Karpas-422 (cell line): ENCODE data around the gene KIF21A. TPM values are rescaled to one million over a fixed set of nuclear protein-coding genes. Genes with fewer than 3 reads are reported as not detected.

Experiments
- DNase-seq: peaks from one replicate; pipeline ENCODE4 v3.0.0-alpha.2; 2015
- H2AFZ ChIP-seq: fragments of 200-600 bp; sonication (generic); 2 replicates; pipeline ENCODE4 v1.6.1; 2014; ENCODE audit warnings: antibody characterized with exemption, low read length, mixed read lengths
- H3K27ac ChIP-seq: fragments of 200-600 bp; sonication (generic); 2 replicates; pipeline ENCODE4 v1.5.1; 2014; ENCODE audit warnings: mild to moderate bottlenecking, low read length, moderate library complexity
- H3K27me3 ChIP-seq: fragments of 200-600 bp; sonication (generic); 2 replicates; pipeline ENCODE4 v1.6.1; 2014; ENCODE audit warnings: low read length, mixed read lengths
- H3K36me3 ChIP-seq: fragments of 200-600 bp; sonication (generic); 2 replicates; pipeline ENCODE4 v1.6.1; 2014; ENCODE audit warnings: low read length, mixed read lengths; ENCODE audit not compliant: insufficient read depth
- H3K4me1 ChIP-seq: fragments of 200-600 bp; sonication (generic); 2 replicates; pipeline ENCODE4 v1.6.1; 2014; ENCODE audit warnings: mild to moderate bottlenecking, low read length, mixed read lengths
- H3K4me2 ChIP-seq: fragments of 200-600 bp; sonication (generic); 2 replicates; pipeline ENCODE4 v1.6.1; 2014; ENCODE audit warnings: low read length, low read depth, mild to moderate bottlenecking; ENCODE audit not compliant: poor library complexity, severe bottlenecking
- H3K4me3 ChIP-seq: fragments of 200-600 bp; sonication (generic); 2 replicates; pipeline ENCODE4 v1.5.1; 2014; ENCODE audit warnings: mild to moderate bottlenecking, antibody characterized with exemption, low read length, mixed read lengths
- H3K79me2 ChIP-seq: fragments of 200-600 bp; sonication (generic); 2 replicates; pipeline ENCODE4 v1.6.1; 2014; ENCODE audit warnings: mild to moderate bottlenecking, low read length, mixed read lengths
- H3K9ac ChIP-seq: fragments of 200-600 bp; sonication (generic); 2 replicates; pipeline ENCODE4 v1.6.0; 2014; ENCODE audit warnings: low read length
- H3K9me2 ChIP-seq: fragments of 200-600 bp; sonication (generic), shearing (Covaris generic); replicated peaks from 2 replicates; pipeline ENCODE4 v1.6.0; 2014; ENCODE audit warnings: mild to moderate bottlenecking, low read length, moderate library complexity; ENCODE audit not compliant: insufficient read depth
- H3K9me3 ChIP-seq: fragments of 300-700, 200-600 bp; sonication (generic); 2 replicates; pipeline ENCODE4 v1.6.1; 2014; ENCODE audit warnings: low read length, mixed read lengths
- H4K20me1 ChIP-seq: fragments of 200-600 bp; sonication (generic); 2 replicates; pipeline ENCODE4 v1.6.1; 2014; ENCODE audit warnings: mild to moderate bottlenecking, antibody characterized with exemption, low read length, low read depth; ENCODE audit not compliant: insufficient read depth
- total RNA-seq: library from RNA; depleted of rRNA; stranded (reverse); fragments of >200 nt; shearing (Covaris generic); gene quantifications from 2 replicates; pipeline ENCODE4 v1.2.3, GENCODE V29; 2014; ENCODE audit warnings: low replicate concordance

The KIF21A gene
- total RNA-seq, 1 experiment from 2014 or later: 0.82 TPM

GRCh38 chr12:39359645-39360044 lies 83.3 kb downstream of the KIF21A start:
- no peaks in the 10 kb centered on the region for H3K27me3 ChIP-seq
- H2AFZ ChIP-seq: no peak overlapping the region
- H3K36me3 ChIP-seq: no peaks in the 10 kb centered on the region
- H3K9me2 ChIP-seq: no peaks in the 10 kb centered on the region
- H4K20me1 ChIP-seq: no peaks in the 10 kb centered on the region
- no peak overlapping the region for H3K9ac ChIP-seq
- H3K4me2 ChIP-seq: no peak overlapping the region
- H3K9me3 ChIP-seq: no peaks in the 10 kb centered on the region
- DNase-seq: no peak
- H3K4me3 ChIP-seq: no peak overlapping the region
- no peaks in the 10 kb centered on the region for H3K4me1 ChIP-seq
- H3K27ac ChIP-seq: no peak overlapping the region
- H3K79me2 ChIP-seq: no peaks in the 10 kb centered on the region

GRCh38 chr12:39357041-39357440 lies 85.9 kb downstream of the KIF21A start:
- Histone ChIP-seq H3K9ac (no peak overlapping the region), H3K4me3 (no peak overlapping the region), H3K9me3 (peaks cover 3% of the 10 kb centered on the region; the same call in 1 of the 2 replicates), H2AFZ (no peak overlapping the region), H3K4me1 (no peaks in the 10 kb centered on the region), H3K27me3 (no peaks in the 10 kb centered on the region), H3K27ac (no peak overlapping the region), H3K4me2 (no peak overlapping the region), H3K79me2 (no peaks in the 10 kb centered on the region), H4K20me1 (no peaks in the 10 kb centered on the region), H3K9me2 (no peaks in the 10 kb centered on the region), H3K36me3 (no peaks in the 10 kb centered on the region)
- no peak for DNase-seq

GRCh38 chr12:39355841-39356240 lies 87.1 kb downstream of the KIF21A start:
- no peaks in the 10 kb centered on the region for H4K20me1 ChIP-seq
- no peak overlapping the region for H2AFZ ChIP-seq
- no peaks in the 10 kb centered on the region for H3K36me3 ChIP-seq

DNA sequence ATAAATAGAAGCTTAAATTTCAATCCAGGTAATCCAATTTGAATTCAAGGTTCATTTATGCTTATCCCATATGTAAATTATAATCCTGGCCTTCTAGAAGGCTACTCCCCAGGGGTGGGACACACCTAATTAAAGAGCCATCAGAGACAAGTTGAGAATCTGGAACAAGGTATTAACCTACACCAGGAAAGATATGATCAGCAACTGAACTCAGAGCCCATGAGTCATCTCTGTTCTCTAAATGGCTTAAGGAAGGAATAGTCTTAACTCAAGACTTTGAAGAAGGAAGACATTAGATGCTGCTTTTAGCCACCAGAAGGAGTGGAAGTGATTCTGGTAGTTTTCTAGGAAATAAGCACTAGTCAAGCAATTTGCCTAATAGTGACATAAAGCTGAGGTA lies 88.0 kb downstream of the KIF21A start:
- Histone ChIP-seq H3K36me3 (no peaks in the 10 kb centered on the region), H3K4me2 (no peak overlapping the region), H2AFZ (no peak overlapping the region), H3K9me2 (no peaks in the 10 kb centered on the region), H3K4me3 (no peak overlapping the region), H3K27ac (no peak overlapping the region), H3K79me2 (no peaks in the 10 kb centered on the region), H4K20me1 (no peaks in the 10 kb centered on the region), H3K4me1 (no peaks in the 10 kb centered on the region), H3K9me3 (peaks cover 3% of the 10 kb centered on the region; the same call in 1 of the 2 replicates), H3K27me3 (no peaks in the 10 kb centered on the region), H3K9ac (no peak overlapping the region)
- no peak for DNase-seq

More at GRCh38 chr12:39355841-39356240, 87.1 kb downstream of the KIF21A start:
- no peak overlapping the region for H3K27ac ChIP-seq
- H3K27me3 ChIP-seq: no peaks in the 10 kb centered on the region
- no peaks in the 10 kb centered on the region for H3K79me2 ChIP-seq
- DNase-seq: no peak
- no peaks in the 10 kb centered on the region for H3K9me2 ChIP-seq
- H3K4me1 ChIP-seq: no peaks in the 10 kb centered on the region
- H3K4me3 ChIP-seq: no peak overlapping the region
- H3K4me2 ChIP-seq: no peak overlapping the region
- peaks cover 3% of the 10 kb centered on the region; the same call in 1 of the 2 replicates for H3K9me3 ChIP-seq
- no peak overlapping the region for H3K9ac ChIP-seq

GRCh38 chr12:39352471-39353017 lies 90.4 kb downstream of the KIF21A start:
- no peak for DNase-seq
- Histone ChIP-seq H3K4me3 (no peak overlapping the region), H3K27ac (no peak overlapping the region), H3K9ac (no peak overlapping the region), H3K79me2 (no peaks in the 10 kb centered on the region), H3K4me2 (no peak overlapping the region), H3K36me3 (no peaks in the 10 kb centered on the region), H3K4me1 (no peaks in the 10 kb centered on the region), H4K20me1 (no peaks in the 10 kb centered on the region), H3K27me3 (no peaks in the 10 kb centered on the region), H2AFZ (no peak overlapping the region), H3K9me2 (no peaks in the 10 kb centered on the region), H3K9me3 (peaks cover 3% of the 10 kb centered on the region; the same call in 1 of the 2 replicates)

- no peak for DNase-seq
- Histone ChIP-seq H3K4me2 (no peak overlapping the region), H3K4me1 (no peaks in the 10 kb centered on the region), H3K9me2 (no peaks in the 10 kb centered on the region), H3K9ac (no peak overlapping the region), H3K36me3 (no peaks in the 10 kb centered on the region), H3K27ac (no peak overlapping the region), H3K9me3 (peaks cover 3% of the 10 kb centered on the region; the same call in 1 of the 2 replicates), H3K4me3 (no peak overlapping the region), H2AFZ (no peak overlapping the region), H3K79me2 (no peaks in the 10 kb centered on the region), H4K20me1 (no peaks in the 10 kb centered on the region), H3K27me3 (no peaks in the 10 kb centered on the region)
These were observed 91.8 kb downstream of the KIF21A start for GRCh38 chr12:39351153-39351552.

DNA sequence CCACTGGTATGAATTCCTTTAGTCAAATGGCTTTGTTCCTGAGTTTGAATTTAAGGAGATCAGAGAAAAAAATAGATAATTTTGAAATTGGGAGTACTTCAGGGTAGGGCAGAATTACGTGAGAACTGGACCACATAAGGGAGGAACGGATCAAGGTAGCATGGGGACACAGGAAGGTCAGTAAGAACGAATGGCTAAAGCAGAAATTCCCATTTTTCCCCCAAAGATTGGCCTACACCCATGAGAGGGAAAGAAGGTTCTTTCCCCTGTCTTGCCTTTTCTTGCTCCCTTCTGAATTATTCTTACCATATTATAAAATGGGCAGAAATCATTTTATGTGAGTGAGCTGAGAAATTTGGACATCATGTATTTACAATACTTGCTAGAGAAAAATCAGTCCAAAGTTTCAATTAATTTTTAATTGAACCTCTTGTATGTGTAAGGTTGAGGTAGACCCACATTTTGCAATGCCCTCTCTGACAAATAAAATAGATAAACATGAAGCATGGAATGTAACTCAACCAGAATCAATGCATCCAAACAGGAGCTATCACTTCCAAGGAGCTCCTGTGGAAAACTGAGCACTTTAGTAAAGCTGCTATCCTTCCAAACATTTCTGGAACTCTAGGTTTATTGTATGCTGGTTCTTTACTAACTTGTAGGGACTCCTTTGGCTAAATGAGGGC lies 93.8 kb downstream of the KIF21A start:
- no peaks in the 10 kb centered on the region for H4K20me1 ChIP-seq
- H3K4me2 ChIP-seq: no peak overlapping the region
- no peak for DNase-seq
- H3K9me3 ChIP-seq: peaks cover 3% of the 10 kb centered on the region; the same call in 1 of the 2 replicates
- no peak overlapping the region for H2AFZ ChIP-seq
- H3K27ac ChIP-seq: no peak overlapping the region
- no peaks in the 10 kb centered on the region for H3K4me1 ChIP-seq
- H3K4me3 ChIP-seq: no peak overlapping the region
- no peaks in the 10 kb centered on the region for H3K36me3 ChIP-seq
- no peaks in the 10 kb centered on the region for H3K27me3 ChIP-seq
- no peak overlapping the region for H3K9ac ChIP-seq
- no peaks in the 10 kb centered on the region for H3K9me2 ChIP-seq
- H3K79me2 ChIP-seq: no peaks in the 10 kb centered on the region

DNA sequence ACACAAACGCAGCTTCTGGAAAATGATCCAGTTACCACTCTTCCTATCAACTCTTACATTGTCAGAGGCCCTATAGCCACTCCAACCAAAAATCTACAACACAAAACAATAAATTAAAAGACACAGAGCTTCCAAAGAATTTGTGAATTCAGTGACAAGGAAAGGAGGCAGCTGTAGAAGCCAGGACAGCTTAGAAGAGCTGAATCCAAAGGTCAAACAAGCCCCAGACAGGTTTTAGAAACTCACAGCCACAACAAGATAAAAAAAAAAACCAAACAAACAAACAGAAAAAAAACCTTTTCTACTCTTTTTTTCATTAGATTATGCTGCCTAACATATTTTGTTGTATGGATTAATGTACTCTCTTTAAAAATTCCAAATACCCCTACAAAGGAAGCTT lies 94.4 kb downstream of the KIF21A start:
- Histone ChIP-seq H2AFZ (no peak overlapping the region), H3K79me2 (no peaks in the 10 kb centered on the region), H3K9me2 (no peaks in the 10 kb centered on the region), H4K20me1 (no peaks in the 10 kb centered on the region), H3K27me3 (no peaks in the 10 kb centered on the region), H3K36me3 (no peaks in the 10 kb centered on the region), H3K9me3 (peaks cover 3% of the 10 kb centered on the region; the same call in 1 of the 2 replicates), H3K4me3 (no peak overlapping the region), H3K4me2 (no peak overlapping the region), H3K9ac (no peak overlapping the region), H3K27ac (no peak overlapping the region), H3K4me1 (no peaks in the 10 kb centered on the region)
- DNase-seq: no peak
